Measurements from ENCODE around the gene DPM1.

DPM1 gene

DNA sequence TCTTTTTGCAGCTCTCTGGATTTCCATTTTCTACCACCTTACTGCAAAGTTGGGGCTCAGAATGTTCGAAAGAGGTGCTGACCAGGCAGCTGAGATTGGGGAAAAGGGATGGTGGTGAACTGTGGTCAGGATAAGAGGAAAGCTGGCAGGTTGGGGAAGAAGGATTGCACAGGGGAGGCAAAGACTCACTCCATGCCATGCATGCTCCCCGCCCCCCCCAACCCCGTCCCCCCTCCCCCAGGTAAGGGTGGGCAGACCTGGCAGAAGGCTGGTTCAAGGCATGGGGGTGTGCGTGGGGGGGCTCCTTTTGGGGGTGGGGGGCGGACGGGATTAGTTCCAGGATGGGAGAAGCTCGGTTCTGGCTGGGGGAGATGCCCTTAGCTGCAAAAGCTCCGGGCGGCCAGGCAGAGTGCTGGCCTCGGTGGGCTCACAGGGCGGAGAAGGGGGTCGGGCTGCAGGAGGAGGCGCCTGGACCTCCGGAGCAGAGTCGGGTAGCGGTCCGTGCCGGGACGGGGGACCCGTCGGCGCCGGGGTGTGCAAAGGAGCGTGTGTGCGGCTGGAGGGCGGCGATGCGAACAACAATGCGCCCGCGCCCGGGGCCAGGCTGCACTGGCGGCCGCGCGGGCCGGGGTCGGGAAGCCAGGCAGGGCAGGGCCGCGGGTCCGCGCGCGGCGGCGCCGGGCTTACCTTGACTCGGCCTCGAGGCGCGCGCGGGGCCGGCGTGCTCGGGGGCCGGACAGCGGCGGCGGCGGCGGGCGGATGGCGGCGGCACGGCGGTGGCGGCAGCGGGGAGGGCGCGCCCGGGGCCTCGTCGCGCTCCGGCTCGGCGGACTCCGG is 28.0 kb downstream of the DPM1 start:
- DNase-seq (ENCODE audit: low spot score), result no peak

DNA sequence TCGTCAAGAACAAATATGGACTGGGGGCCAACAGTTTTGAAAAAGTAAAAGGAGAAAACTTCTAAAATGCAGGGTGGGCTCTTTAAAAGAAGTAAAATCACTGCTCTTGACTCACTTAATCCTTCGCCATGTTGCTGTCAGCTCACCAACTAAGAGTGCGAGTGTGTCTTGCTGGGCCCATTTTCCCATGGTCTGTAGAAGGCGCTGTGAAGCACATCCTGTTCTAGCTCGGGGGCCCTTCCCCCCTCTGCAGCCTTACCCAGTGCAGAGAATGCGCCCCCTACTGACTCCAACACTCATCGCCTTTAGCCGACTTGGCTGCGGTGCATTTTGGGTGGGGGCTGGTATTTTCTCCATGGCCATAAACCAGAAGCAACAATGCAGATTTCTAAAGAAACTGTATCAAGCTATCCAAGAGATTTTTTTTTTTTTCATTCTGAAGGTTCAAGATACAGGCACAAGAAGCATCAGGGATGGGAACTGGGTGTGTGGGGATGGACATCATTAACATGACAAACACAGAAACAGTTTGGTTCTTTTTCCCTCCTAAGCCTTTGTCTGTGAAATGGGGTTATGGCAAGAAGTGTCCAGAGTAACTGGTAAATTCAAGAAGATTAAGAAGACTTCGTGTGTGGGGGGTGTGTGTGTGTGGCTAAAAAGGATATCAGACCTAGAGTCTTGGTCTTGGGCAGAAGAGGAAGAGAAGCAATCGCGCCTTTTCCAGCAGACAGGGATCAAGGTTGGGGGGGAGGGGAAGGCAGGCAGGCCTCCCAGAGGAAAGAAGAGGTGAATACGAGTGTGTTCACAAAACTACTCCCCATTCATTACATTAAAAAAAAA is 28.8 kb downstream of the DPM1 start:
- DNase-seq (ENCODE audit: low spot score), result peak; percentile 93

DNA sequence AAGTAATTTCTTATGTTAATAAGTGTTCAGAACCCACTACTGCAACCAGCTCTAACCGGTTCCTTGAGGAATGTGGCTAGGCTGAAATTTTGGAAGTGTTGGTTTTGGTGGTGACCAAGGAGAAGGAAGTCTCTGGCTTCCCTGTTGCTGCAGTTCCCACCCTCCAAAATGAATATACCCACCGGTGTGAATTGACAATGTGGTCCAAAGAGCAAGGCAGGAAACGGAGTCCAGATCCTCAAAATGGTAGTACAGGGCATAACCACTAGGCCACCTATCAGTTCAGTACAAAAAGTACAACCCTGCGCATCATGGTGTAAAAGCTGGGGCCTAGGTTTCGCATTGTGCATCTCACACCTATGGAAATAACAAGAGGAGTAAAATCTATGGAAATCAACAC is 29.9 kb downstream of the DPM1 start:
- DNase-seq (ENCODE audit: low spot score), result no peak

DNA sequence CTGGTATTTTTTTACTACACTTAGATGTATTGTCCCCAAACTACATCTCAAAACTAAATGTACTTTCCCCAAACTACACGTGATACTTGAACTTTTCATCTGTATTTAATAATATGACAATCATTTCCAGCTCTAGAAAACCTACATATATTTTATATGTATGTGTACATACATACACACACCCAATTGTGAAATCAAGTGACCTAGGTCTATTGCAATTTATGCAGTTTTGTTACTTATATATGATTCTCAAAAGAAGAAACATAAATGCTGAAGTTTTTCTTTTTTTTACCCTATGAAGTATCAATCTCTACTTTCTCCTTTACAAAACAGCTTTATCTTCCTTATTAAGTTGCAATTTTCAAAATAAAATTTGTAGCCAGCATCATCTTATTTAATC is 31.8 kb downstream of the DPM1 start:
- DNase-seq (ENCODE audit: low spot score), result no peak

DNA sequence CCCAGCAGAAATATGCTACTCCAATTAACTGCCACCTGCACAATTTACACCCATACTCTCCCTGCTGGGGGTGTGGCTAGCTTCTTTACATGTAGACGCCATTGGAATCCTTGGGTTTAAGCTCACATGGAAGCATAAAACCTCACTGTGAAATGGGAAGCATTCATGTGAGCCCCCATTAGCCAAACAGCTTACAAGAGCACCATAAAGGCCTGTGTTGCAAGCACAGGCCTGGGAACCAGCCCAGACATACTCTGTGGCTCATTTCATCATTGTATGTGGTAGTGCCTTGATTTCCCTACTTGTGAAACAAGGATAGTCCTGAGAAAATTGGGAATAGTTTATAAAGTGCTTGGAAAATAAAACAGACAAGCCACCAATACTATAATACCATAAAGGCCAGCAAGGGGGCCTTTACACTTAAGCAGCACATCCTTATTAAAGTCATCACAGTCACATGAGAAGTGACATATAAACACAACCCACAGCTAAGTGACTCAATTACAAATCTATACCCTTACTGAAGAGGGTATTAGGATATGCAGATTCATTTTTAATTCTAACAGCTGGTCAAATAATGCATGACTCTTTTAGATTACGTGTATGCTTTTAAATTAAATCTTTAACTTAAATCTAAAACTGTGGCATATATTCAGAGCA is 33.9 kb downstream of the DPM1 start:
- no peak for DNase-seq (ENCODE audit: low spot score)

DNA sequence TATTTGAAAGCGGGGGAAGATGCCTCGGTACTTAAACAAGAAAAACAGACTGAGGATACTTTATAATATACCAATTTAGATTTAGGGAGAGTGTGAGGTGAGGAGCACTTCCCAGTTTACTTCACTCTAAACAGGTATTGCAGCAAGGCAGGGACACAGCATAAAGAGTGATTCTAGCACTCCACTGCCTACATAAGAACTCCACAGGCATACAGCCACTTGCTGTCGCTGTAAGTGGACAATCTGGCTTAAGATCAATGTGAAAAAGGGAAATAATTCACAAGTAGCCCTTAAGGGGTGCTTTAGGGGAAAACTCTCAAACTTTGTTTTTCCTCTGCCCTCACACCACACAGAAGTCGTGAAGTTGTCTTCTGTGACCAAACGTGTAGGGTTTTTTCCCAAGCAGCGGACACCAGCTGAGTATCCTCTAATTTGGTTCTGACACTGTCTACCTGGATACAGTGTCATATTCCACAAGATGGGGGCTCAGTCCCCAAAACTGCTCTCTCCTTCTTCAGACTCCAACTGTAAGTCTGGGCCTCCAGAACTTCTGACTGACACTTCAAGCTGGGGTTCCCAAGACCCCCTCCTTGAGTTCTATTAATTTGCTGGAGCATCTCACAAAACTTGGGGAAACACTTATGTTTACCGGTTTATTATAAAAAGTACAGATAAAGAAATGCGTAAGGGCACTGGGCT is 36.4 kb downstream of the DPM1 start:
- DNase-seq (ENCODE audit: low spot score), result no peak

DNA sequence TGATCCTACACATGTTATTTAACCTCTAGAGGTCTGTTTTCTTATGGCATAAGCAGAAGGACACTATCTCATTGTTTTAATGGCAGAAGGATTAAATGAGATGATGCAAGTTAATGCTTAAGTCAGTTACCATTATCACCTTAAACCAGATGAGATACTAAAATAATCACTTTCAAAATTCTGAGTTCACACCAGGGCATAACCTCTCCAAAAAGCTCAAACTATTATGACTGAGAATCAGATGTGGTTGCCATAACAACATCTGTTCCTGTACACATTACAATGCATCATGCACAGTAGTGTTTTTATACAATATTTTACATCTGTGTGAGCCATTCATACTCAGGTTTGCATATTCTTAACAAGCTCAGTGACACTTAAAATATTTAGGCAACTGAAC is 37.3 kb downstream of the DPM1 start:
- no peak for DNase-seq (ENCODE audit: low spot score)

DNA sequence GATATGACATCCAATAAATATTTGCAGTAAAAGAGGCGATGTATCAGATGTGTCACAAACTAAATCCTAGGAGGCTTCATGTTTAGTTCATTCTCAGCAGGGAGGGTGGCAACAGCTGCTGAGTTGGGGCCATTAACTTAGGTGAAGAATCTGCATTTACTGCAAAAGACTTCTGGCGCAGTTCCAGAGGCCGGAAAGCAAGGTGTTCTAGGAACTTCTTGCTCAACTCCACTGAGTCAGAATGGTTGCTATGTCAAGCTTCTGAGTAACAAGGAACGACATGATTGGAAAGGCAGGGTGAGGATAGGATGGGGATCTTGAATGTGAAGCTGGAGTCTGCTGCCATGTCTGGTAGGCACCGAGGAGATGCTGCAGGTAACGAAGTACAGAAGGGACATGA is 38.8 kb downstream of the DPM1 start:
- DNase-seq (ENCODE audit: low spot score), result no peak

DNA sequence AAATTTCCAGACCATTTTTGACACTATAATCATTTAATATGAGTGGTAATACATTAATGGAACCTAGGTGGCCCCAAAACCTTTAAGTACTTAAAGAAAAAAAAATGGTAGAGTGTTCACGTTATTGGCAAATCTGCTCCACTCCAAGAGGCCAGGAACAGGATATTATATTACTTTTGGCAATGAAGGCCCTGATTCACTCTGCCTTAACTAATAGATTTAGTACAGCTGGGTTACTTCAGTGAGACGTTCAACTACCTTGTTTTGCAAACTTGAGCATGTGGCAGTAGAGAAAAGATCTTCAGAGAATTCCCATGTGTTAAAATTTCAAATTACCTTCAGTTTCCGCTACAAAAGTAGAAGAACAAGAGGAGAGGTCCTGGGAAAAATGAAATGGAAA is 39.9 kb downstream of the DPM1 start:
- no peak for DNase-seq (ENCODE audit: low spot score)

DNA sequence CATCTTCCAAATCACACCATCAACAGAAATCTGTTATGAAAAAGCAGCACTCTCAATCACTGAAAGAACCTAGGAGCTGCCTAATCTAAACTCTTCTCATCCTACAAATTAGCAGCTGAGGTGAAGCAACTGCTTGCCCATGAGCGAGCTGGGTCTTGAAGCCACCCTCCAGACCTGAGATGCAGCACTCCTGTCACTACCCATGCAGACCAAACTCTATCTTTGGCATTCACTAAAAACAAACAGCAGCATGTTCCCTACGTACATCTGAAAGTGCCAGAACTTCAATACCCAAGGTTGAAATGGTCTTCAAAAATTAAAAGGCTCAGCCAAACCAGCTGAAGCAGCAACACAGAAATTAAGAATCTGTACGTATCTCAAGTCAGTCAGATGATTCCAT is 41.4 kb downstream of the DPM1 start:
- no peak for DNase-seq (ENCODE audit: low spot score)

DNA sequence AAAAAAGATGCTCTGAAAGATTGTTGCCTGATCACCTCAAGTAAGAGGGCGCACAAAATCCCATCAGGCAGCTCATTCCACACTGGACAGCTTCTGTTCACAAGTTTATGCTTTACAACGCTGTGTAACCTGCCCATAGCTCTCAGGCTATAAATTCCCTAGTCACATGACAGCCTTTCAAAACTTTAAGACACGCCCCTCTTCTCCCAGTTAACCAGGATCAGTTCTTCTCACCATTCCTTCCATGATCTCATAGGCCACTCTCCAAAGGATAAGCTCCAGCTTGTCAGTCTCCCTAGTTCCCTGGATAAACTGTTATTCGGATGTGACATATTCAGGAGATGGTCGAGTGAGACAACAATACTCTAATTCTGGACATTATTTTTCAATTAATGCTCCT is 42.1 kb downstream of the DPM1 start:
- DNase-seq (ENCODE audit: low spot score), result no peak

DNA sequence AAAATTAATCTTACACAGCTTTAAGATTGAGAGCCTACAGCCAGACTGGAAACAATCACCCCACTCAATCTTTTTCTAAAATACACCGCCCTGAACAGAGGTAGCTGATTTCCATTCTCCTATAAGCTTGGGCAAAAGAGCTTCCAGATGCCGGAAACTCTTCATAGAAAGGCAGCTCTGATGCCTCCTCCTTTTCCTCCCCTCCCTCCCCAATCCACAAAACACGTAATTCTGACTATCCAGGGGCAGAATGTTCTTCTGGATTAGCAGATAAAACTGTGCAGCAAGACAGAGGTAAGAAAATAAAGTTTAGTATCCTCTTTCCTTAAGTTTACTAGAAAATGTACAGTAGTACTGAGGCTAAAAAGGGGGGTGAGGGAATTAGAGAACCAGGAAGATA is 42.9 kb downstream of the DPM1 start:
- no peak for DNase-seq (ENCODE audit: low spot score)

DNA sequence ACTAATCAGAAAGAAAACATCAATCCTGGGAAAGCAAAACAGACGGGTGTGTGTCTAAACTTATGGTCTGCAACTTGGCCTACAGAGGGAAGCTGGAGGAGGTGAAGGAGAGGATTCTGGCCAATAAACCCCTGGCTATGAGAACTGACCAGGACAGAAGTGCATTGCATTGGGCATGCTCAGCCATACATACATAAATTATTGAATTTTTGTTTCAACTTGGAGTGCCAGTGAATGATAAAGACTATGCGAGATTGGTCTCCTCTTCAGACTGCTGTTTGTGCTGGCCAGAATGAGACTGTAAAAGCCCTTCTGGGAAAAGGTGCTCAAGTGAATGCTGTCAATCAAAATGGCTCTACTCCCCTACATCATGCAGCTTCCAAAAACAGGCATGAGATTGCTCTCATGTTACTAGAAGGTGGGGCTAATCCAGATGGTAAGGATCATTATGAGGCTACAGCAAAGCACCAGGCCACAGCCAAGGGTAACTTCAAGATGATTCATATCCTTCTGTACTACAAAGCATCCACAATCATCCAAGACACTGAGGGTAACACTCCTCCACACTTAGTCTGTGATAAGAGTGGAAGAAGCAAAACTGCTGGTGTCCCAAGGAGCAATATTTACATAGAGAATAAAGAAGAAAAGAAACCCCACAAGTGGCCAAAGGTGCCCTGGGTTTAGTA is 44.5 kb downstream of the DPM1 start:
- DNase-seq (ENCODE audit: low spot score), result no peak

DNA sequence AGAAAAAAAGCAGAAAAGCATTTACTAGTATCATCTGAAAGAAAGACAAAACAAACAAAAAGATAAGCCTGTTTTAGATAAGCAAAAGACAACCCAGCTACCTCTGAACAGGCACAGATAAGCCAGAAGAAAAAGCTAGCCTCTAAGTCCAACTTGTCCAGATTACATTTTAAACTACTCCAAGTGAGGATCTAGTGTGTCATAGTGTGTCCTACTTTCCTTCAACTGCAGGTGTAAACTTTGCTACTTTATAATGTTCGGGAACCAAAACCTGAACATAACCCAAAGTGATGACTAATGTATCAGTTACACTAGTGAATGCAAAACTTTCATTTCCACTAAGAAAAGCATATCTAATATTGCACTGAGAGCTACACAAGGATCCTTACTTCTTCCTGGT is 46.6 kb downstream of the DPM1 start:
- DNase-seq (ENCODE audit: low spot score), result no peak

DNA sequence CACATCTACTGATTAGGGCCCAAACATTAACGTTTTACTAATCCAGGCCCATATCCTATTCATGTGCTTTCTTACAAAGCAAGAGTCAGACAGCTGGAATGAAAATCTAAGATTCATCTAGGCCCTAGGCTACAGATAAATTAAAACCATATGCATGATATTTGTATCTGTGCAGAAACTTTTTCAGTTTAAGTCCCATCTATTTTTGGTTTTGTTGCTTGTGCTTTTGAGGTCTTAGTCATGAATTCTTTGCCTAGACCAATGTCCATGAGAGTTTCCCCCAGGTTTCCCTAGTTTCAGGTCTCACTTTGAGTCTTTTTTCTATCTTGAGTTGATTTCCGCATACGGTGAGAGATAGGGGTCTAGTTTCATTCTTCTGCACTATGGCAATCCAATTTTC is 47.3 kb downstream of the DPM1 start:
- no peak for DNase-seq (ENCODE audit: low spot score)

DNA sequence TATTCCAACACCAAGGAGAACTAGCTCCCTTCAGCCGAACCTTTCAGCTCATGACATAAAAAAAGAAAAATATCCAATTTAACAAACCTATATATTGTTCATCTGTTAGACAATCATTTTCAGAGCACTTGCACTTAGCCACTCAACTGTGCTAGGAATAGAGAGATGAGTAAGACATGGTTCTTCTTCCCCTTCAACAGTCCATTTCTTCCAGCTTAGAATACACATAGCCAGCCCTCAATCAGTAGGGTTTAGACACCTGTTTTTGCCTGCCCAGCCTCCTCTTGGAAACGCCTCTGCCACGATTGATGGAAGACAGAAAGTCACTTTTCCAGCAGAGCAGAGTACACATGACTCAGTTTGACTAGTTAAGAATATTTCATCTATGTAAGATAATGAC is 48.9 kb downstream of the DPM1 start:
- DNase-seq (ENCODE audit: low spot score), result no peak

DNA sequence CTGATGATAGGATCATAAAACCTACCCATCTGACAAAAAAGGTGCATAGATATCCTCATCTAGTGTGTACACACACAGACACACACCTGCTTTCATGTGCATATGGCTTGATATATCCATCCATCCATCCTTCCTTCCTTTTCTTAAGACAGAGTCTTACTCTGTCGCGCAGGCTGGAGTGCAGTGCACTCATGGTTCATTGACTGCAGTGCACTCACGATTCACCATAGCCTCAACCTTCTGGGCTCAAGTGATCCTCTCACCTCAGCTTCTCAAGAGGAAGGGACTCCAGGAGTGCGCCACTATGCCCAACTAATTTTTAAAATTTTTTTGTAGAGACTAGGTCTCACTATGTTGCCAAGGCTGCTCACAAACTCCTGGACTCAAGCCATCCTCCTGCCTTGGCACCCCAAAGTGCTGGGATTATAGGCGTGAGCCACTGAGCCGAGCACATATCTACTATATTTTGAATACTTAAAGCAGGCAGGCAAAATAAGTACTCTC is 54.2 kb downstream of the DPM1 start:
- DNase-seq (ENCODE audit: low spot score), result no peak

DNA sequence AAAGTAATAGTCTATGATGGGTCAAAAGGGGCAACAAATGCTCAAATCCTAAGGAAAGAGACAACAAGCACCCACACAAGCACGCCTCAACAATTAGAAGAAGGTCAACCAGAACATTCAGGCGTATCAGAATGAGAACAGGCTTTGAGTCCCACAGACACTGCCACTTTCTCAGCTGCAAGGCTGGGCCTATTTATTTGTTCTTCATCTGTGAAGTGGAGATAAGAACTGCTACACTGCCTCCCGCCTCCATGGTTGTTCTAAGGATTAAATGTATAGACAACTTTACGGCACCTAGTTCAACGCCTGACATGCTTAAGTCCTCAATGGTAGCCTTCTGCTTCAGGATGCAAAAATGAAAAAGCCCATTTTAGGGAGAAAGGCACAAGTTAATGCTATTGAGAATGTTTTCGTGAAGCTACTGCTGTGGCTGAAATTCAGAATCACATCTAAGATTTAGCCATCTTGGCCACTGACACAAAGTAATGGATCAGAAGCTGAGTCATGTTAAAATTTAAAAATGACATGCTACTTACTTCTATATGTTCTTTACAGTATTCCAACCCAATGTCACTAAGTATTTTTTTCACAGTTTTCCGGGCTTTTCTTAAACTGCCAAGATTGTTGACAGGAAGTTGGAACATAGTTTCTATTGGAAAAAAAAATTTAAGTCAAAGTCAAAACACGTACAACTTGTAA is 54.8 kb downstream of the DPM1 start:
- DNase-seq (ENCODE audit: low spot score), result no peak

DNA sequence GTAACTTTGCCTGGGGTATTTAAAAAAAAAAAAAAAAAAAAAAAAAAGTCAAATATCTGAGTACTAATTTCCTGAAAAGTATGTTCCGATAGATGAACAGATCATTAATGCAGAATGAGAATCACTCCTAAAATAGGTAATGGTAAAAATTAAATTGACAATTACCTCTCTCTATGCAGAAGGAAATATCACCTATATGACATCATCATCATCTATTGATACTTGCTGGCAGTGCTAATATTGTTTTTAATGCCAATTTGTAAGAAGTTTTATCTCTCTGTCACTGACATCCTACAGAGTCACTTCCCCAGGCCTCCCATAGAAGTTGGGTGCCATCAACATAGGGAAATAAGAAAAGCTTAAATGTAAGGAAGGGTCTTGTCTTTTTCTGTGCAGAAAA is 57.0 kb downstream of the DPM1 start:
- no peak for DNase-seq (ENCODE audit: low spot score)

DNA sequence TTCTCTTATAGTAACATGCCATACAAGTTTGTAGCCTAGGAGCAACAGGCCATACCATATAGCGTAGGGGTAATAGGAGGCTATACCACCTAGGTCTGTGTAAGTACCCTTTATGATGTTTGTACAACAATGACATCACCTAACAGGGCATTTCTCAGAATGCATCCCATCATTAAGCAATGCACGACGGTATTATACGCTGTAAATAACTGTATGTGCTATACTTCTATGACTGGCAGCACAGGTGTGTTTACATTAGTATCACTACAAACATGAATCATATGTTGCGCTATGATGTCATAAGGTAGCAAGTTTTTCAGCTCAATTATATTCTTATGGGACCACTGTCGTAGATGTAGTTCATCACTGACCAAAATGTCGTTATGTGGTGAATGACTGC is 58.1 kb downstream of the DPM1 start:
- no peak for DNase-seq (ENCODE audit: low spot score)

DNA sequence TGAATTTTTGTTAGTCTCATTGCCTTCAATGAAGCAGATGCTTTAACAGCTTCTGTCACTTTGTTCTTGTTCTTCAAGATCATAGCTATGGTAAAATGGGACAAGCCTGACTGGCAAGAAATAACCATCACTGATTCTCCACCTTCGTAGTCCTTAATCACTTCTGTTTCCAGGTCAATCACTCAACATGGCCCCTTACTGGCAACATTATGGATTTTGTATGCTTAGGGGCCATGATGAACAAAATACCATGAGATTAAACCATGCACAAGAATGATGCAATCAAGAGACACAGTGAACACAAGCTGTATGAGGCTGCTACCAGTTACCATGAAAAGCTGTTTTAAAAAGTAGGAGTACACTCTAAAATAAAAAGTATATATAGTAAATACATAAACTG is 59.9 kb downstream of the DPM1 start:
- DNase-seq (ENCODE audit: low spot score), result no peak
